GM19452 (cell line): Measurements from ENCODE around the gene ADAMTSL2.

Source experiments
- ATAC-seq: cut with Tn5 transposase; IDR thresholded peaks from one replicate; pipeline ENCODE4 v1.9.1; 2021; ENCODE audit not compliant: unreplicated experiment

Gene ADAMTSL2

GRCh38 chr9:133571896-133572595, 37.5 kb downstream of the ADAMTSL2 start:
- ATAC-seq: no peak

- no peak for ATAC-seq
These were observed 38.4 kb downstream of the ADAMTSL2 start for GRCh38 chr9:133572821-133573361.

- no peak for ATAC-seq
These were observed 39.4 kb downstream of the ADAMTSL2 start for GRCh38 chr9:133573791-133574515.

GRCh38 chr9:133574771-133575170, 40.3 kb downstream of the ADAMTSL2 start:
- no peak for ATAC-seq

DNA sequence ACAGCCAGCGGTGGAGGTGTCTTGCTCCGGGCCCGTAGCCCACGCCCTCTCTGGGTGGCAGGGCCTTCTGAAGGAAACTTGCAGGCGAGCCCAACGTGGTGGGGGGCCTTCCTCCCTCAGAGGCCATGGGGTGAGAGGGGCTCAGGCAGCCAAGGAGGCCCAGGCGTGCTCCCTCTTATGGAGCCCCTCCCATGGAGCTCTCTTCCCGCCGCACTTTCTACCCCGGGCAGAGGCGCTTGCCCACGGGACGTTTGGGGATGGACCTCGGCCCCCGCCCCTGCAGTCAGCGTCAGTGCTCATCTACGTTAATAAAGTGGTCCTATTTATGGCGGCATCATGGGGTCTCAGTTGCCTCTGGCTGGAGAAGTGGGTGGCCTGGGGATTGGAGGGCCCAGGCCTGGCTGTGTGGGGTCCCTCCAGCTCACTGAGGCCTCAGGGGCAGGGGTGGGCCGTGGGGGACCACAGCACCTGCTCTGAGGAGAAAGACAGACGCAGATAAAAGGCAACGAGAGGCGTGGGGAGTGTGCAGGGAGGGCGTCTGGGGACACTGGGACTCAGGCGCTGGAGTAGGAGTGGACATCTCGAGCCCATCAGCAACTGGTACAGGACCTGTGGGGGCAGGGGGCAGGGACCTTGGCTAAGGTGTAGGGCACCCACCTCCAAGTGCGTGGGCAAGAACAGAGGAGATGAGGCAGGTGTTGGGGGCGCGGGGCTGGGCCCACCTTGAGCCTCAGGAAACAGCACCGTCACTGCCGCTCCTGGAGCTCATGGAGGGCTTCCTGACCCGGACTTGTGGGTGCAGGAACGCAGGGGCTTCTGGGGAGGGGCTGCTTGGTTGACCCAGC, 40.9 kb downstream of the ADAMTSL2 start:
- ATAC-seq: no peak

- ATAC-seq: no peak
These were observed 41.7 kb downstream of the ADAMTSL2 start for GRCh38 chr9:133576031-133576874.

DNA sequence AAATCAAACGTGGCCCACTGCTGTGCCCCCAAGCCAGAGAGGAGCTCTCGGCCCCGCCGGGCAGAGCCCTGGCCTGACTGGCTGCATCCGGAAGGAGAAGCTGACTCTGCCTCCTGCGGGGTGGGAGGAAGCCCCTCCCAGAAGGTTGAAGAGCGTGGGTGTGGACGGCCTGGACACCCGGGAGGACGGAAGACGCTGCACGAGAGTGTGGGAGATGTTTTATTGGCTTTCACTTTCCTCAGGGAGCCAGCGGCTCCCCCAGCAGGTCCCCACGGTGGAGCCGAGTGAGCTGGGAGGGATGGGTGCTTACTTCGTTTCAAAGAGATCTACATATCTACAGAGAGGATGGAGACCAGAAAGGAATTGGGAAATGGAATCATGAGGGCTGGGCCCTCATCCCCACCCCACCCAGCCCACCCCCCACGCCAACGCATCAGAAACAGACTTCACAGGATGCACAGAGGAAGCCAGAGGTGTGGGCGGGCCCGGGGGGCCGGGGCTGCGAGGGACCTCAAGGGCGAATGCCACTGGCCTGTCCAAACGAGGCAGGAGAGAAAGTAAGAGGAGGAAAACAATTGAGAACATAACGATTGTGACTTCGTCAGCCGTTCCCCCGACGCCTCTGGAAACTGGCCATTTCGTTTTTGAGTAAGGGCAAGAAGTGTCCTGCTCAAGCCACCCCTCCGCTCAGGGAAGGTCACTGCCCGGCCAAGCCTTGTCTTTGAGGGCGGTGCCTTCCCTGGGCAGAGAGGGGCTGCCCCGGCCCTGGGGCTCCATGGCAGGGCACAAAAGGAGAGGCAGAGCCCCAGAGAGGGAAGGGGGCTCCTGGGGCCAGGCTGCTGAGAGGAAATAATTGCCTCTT, 42.6 kb downstream of the ADAMTSL2 start:
- ATAC-seq: no peak

GRCh38 chr9:133577737-133578112, 43.2 kb downstream of the ADAMTSL2 start:
- ATAC-seq: no peak

DNA sequence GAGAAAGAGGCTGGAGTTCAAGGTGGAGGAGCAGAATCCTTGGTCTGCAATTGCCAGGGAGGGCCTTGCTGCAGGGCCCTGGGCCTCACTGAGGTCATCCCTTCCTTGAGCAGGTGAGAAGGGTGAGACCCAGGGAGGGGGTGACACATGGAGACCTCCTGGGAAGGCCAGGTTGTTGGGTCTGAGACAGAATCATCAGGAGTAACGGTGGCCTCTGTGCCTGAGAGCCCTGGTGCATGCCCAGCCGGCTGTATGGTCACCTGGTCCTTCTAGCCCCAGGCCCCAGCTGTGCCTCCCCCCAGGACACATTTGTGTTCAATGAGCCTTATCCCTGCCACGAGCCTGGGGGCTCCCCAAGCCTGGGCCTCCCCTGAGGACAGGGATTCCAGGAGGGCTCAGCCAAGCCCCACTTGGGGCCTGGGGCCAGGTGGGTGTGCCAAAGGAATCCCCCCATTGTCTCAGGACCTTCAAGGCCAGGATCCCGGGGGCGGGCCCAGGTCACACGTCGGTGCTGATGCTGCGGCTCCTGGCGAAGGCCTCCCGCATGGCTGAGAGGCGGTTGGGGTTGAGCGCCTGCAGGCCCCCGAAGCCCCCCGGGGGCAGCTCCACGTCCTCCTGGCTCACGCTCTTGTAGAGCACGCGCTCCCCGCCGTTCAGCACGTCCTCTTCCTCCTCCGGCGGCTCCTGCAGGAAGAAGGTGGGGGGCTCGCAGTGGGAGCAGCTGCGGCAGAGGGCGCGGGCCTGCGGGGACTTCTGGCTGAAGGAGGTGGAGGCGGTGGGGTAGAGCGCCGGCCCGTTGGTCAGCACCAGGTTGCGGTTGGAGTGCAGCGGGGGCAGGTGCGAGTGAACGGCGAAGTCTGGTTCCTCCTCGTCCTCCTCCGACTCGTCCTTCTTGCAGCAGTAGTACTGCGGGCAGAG, 44.3 kb downstream of the ADAMTSL2 start:
- no peak for ATAC-seq

GRCh38 chr9:133579601-133580418, 45.3 kb downstream of the ADAMTSL2 start:
- no peak for ATAC-seq

DNA sequence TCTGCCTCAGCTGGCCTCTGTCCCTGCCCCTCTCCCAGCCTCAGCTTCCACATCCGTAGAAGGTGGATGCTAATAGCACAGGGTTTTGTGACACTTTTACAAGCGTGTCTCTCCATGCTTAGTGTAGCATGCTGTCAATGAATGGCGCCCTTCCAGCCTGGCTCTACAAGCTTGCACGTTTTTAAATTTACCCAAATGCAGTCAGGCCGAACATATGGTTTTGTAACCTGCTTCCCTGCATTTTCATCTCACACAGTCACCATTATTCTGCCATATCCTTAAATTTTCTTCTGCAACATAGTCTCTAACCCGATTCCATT, 45.9 kb downstream of the ADAMTSL2 start:
- no peak for ATAC-seq

- ATAC-seq: no peak
These were observed 46.5 kb downstream of the ADAMTSL2 start for GRCh38 chr9:133581011-133581410.

- ATAC-seq: no peak
These were observed 47.2 kb downstream of the ADAMTSL2 start for GRCh38 chr9:133581513-133582343.

DNA sequence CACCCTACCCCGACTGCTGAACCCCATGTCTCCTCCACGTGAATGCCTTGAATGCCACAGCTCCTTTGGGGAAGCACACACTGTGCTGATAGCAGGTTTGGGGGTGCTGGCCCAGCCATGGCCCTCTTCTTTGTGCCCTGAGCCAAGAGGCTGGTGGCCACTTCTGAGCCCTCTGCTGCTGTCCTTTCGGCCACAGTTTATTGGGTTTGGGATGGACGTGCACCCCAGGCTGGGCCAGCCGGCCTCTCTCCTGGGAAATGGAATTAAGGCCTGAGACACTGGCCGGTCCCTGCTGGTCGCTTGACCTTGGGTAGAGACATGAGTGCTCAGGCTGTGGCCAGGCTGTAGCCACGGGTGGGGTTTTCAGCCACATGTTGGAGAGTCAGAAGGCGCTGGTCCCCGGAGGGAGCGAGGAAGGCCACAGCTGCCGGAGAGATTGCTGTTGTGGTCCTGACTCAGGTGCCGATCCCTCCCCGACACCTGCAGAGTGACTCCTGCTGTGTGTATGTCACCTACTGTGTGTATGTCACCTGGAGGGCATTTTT, 48.1 kb downstream of the ADAMTSL2 start:
- no peak for ATAC-seq

GRCh38 chr9:133583111-133583510, 48.6 kb downstream of the ADAMTSL2 start:
- no peak for ATAC-seq

GRCh38 chr9:133583586-133583985, 49.1 kb downstream of the ADAMTSL2 start:
- ATAC-seq: no peak

GRCh38 chr9:133584167-133584558, 49.7 kb downstream of the ADAMTSL2 start:
- no peak for ATAC-seq
